ENCODE results near the gene IFT43.

The IFT43 gene

GRCh38 chr14:76112889-76113624 is 127.5 kb downstream of the IFT43 start:
- Histone ChIP-seq H3K79me2 (ENCODE audit: control insufficient read depth, insufficient read depth, low read length, unreplicated experiment) (no peaks in the 10 kb centered on the region), H3K27ac (ENCODE audit: low read depth, low read length) (no peak overlapping the region), H3K27me3 (ENCODE audit: insufficient read depth, low read length) (peaks cover 75% of the 10 kb centered on the region), H3K4me1 (ENCODE audit: control insufficient read depth, insufficient read depth, low read length, unreplicated experiment) (no peaks in the 10 kb centered on the region), H2AFZ (ENCODE audit: low read length, unreplicated experiment) (no peak overlapping the region), H3K4me3 (ENCODE audit: low read depth, low read length) (no peak overlapping the region), H3K36me3 (ENCODE audit: insufficient read depth, low read length) (no peaks in the 10 kb centered on the region)

GRCh38 chr14:76113691-76114090 is 128.1 kb downstream of the IFT43 start:
- H3K4me1 ChIP-seq (ENCODE audit: control insufficient read depth, insufficient read depth, low read length, unreplicated experiment): no peaks in the 10 kb centered on the region
- no peak overlapping the region for H3K27ac ChIP-seq (ENCODE audit: low read depth, low read length)
- no peak overlapping the region for H3K4me3 ChIP-seq (ENCODE audit: low read depth, low read length)

GRCh38 chr14:76115010-76115422 is 129.5 kb downstream of the IFT43 start:
- Histone ChIP-seq H3K4me3 (ENCODE audit: low read depth, low read length) (no peak overlapping the region), H2AFZ (ENCODE audit: low read length, unreplicated experiment) (no peak overlapping the region), H3K79me2 (ENCODE audit: control insufficient read depth, insufficient read depth, low read length, unreplicated experiment) (no peaks in the 10 kb centered on the region), H3K27ac (ENCODE audit: low read depth, low read length) (no peak overlapping the region), H3K36me3 (ENCODE audit: insufficient read depth, low read length) (no peaks in the 10 kb centered on the region), H3K27me3 (ENCODE audit: insufficient read depth, low read length) (peaks cover 56% of the 10 kb centered on the region), H3K4me1 (ENCODE audit: control insufficient read depth, insufficient read depth, low read length, unreplicated experiment) (no peaks in the 10 kb centered on the region)

More at GRCh38 chr14:76113691-76114090, 128.1 kb downstream of the IFT43 start:
- Histone ChIP-seq H3K36me3 (ENCODE audit: insufficient read depth, low read length) (no peaks in the 10 kb centered on the region), H2AFZ (ENCODE audit: low read length, unreplicated experiment) (no peak overlapping the region), H3K27me3 (ENCODE audit: insufficient read depth, low read length) (peaks cover 69% of the 10 kb centered on the region), H3K79me2 (ENCODE audit: control insufficient read depth, insufficient read depth, low read length, unreplicated experiment) (no peaks in the 10 kb centered on the region)

- H3K4me1 ChIP-seq (ENCODE audit: control insufficient read depth, insufficient read depth, low read length, unreplicated experiment): no peaks in the 10 kb centered on the region
- no peaks in the 10 kb centered on the region for H3K79me2 ChIP-seq (ENCODE audit: control insufficient read depth, insufficient read depth, low read length, unreplicated experiment)
- no peak overlapping the region for H3K4me3 ChIP-seq (ENCODE audit: low read depth, low read length)
- no peak overlapping the region for H2AFZ ChIP-seq (ENCODE audit: low read length, unreplicated experiment)
- no peak overlapping the region for H3K27ac ChIP-seq (ENCODE audit: low read depth, low read length)
- H3K27me3 ChIP-seq (ENCODE audit: insufficient read depth, low read length): peaks cover 43% of the 10 kb centered on the region
- no peaks in the 10 kb centered on the region for H3K36me3 ChIP-seq (ENCODE audit: insufficient read depth, low read length)
Measured at GRCh38 chr14:76117789-76118484, 132.4 kb downstream of the IFT43 start.

GRCh38 chr14:76118594-76118993 is 133.0 kb downstream of the IFT43 start:
- Histone ChIP-seq H3K4me1 (ENCODE audit: control insufficient read depth, insufficient read depth, low read length, unreplicated experiment) (no peaks in the 10 kb centered on the region), H3K36me3 (ENCODE audit: insufficient read depth, low read length) (no peaks in the 10 kb centered on the region), H3K79me2 (ENCODE audit: control insufficient read depth, insufficient read depth, low read length, unreplicated experiment) (no peaks in the 10 kb centered on the region), H2AFZ (ENCODE audit: low read length, unreplicated experiment) (no peak overlapping the region), H3K27me3 (ENCODE audit: insufficient read depth, low read length) (peaks cover 42% of the 10 kb centered on the region), H3K27ac (ENCODE audit: low read depth, low read length) (no peak overlapping the region), H3K4me3 (ENCODE audit: low read depth, low read length) (no peak overlapping the region)

GRCh38 chr14:76121089-76121748 is 135.7 kb downstream of the IFT43 start:
- Histone ChIP-seq H3K27ac (ENCODE audit: low read depth, low read length) (no peak overlapping the region), H2AFZ (ENCODE audit: low read length, unreplicated experiment) (no peak overlapping the region), H3K36me3 (ENCODE audit: insufficient read depth, low read length) (no peaks in the 10 kb centered on the region), H3K4me3 (ENCODE audit: low read depth, low read length) (no peak overlapping the region), H3K79me2 (ENCODE audit: control insufficient read depth, insufficient read depth, low read length, unreplicated experiment) (no peaks in the 10 kb centered on the region), H3K4me1 (ENCODE audit: control insufficient read depth, insufficient read depth, low read length, unreplicated experiment) (no peaks in the 10 kb centered on the region), H3K27me3 (ENCODE audit: insufficient read depth, low read length) (peaks cover 43% of the 10 kb centered on the region)

GRCh38 chr14:76123426-76124225 is 138.1 kb downstream of the IFT43 start:
- no peak overlapping the region for H2AFZ ChIP-seq (ENCODE audit: low read length, unreplicated experiment)
- H3K27ac ChIP-seq (ENCODE audit: low read depth, low read length): no peak overlapping the region
- H3K79me2 ChIP-seq (ENCODE audit: control insufficient read depth, insufficient read depth, low read length, unreplicated experiment): no peaks in the 10 kb centered on the region
- H3K4me1 ChIP-seq (ENCODE audit: control insufficient read depth, insufficient read depth, low read length, unreplicated experiment): no peaks in the 10 kb centered on the region
- no peak overlapping the region for H3K4me3 ChIP-seq (ENCODE audit: low read depth, low read length)
- no peaks in the 10 kb centered on the region for H3K36me3 ChIP-seq (ENCODE audit: insufficient read depth, low read length)
- H3K27me3 ChIP-seq (ENCODE audit: insufficient read depth, low read length): peaks cover 49% of the 10 kb centered on the region

GRCh38 chr14:76125511-76125910 is 139.9 kb downstream of the IFT43 start:
- H3K27ac ChIP-seq (ENCODE audit: low read depth, low read length): no peak overlapping the region
- peaks cover 62% of the 10 kb centered on the region for H3K27me3 ChIP-seq (ENCODE audit: insufficient read depth, low read length)
- H3K4me1 ChIP-seq (ENCODE audit: control insufficient read depth, insufficient read depth, low read length, unreplicated experiment): no peaks in the 10 kb centered on the region
- H3K36me3 ChIP-seq (ENCODE audit: insufficient read depth, low read length): no peaks in the 10 kb centered on the region
- H3K79me2 ChIP-seq (ENCODE audit: control insufficient read depth, insufficient read depth, low read length, unreplicated experiment): no peaks in the 10 kb centered on the region
- no peak overlapping the region for H2AFZ ChIP-seq (ENCODE audit: low read length, unreplicated experiment)
- H3K4me3 ChIP-seq (ENCODE audit: low read depth, low read length): no peak overlapping the region

- H2AFZ ChIP-seq (ENCODE audit: low read length, unreplicated experiment): no peak overlapping the region
Measured at GRCh38 chr14:76126076-76126475, 140.5 kb downstream of the IFT43 start.

GRCh38 chr14:76129851-76130576 is 144.5 kb downstream of the IFT43 start:
- Histone ChIP-seq H3K27me3 (ENCODE audit: insufficient read depth, low read length) (peaks cover 87% of the 10 kb centered on the region), H3K27ac (ENCODE audit: low read depth, low read length) (no peak overlapping the region), H3K4me1 (ENCODE audit: control insufficient read depth, insufficient read depth, low read length, unreplicated experiment) (no peaks in the 10 kb centered on the region), H3K36me3 (ENCODE audit: insufficient read depth, low read length) (no peaks in the 10 kb centered on the region), H2AFZ (ENCODE audit: low read length, unreplicated experiment) (no peak overlapping the region), H3K4me3 (ENCODE audit: low read depth, low read length) (no peak overlapping the region), H3K79me2 (ENCODE audit: control insufficient read depth, insufficient read depth, low read length, unreplicated experiment) (no peaks in the 10 kb centered on the region)

More at GRCh38 chr14:76126076-76126475, 140.5 kb downstream of the IFT43 start:
- peaks cover 68% of the 10 kb centered on the region for H3K27me3 ChIP-seq (ENCODE audit: insufficient read depth, low read length)
- H3K36me3 ChIP-seq (ENCODE audit: insufficient read depth, low read length): no peaks in the 10 kb centered on the region
- H3K4me1 ChIP-seq (ENCODE audit: control insufficient read depth, insufficient read depth, low read length, unreplicated experiment): no peaks in the 10 kb centered on the region
- H3K4me3 ChIP-seq (ENCODE audit: low read depth, low read length): no peak overlapping the region
- no peak overlapping the region for H3K27ac ChIP-seq (ENCODE audit: low read depth, low read length)
- H3K79me2 ChIP-seq (ENCODE audit: control insufficient read depth, insufficient read depth, low read length, unreplicated experiment): no peaks in the 10 kb centered on the region
